Stimulated activated CD4-positive, alpha-beta T cell treated with anti-CD3 and anti-CD28 coated beads, Interleukin-4, amount 100 ng/mL, for 48 hours (primary cell): ENCODE results near the gene CADPS.

Experiments used
- DNase-seq, 2 donors: peaks; one replicate each; pipeline ENCODE4 v3.0.0-alpha.2; 2020; ENCODE audit warnings: low read depth in 2 of 2

Gene CADPS

GRCh38 chr3:62638316-62638715, 236.9 kb downstream of the CADPS start:
- no peak for DNase-seq

DNA sequence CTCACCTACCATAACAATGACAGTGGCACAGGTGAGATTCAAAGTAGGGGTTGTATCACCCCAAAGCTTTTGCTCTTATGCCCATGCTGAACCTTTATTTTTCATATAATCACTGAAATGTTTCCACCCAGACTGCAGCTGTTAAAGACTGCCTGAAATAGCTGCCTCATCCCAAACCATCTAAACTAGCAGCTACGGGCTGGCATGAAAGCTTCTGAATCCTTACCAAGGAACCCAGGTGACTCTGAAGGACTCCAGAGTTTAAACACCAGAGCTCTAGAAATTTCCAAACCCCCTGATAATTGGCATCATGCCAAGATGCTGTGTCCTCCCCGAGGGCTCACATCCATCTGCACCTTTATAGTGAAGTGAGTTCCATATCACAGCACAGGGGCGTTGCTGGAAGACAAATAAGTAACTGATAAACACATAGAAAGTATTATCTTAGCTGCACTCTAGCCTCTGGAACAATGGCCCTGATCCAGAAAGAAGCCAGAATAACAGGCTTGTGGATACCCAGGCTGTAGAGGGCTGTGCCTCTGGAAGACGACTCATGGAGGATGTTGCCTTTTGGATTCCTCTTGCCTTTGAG, 238.9 kb downstream of the CADPS start:
- no peak for DNase-seq

DNA sequence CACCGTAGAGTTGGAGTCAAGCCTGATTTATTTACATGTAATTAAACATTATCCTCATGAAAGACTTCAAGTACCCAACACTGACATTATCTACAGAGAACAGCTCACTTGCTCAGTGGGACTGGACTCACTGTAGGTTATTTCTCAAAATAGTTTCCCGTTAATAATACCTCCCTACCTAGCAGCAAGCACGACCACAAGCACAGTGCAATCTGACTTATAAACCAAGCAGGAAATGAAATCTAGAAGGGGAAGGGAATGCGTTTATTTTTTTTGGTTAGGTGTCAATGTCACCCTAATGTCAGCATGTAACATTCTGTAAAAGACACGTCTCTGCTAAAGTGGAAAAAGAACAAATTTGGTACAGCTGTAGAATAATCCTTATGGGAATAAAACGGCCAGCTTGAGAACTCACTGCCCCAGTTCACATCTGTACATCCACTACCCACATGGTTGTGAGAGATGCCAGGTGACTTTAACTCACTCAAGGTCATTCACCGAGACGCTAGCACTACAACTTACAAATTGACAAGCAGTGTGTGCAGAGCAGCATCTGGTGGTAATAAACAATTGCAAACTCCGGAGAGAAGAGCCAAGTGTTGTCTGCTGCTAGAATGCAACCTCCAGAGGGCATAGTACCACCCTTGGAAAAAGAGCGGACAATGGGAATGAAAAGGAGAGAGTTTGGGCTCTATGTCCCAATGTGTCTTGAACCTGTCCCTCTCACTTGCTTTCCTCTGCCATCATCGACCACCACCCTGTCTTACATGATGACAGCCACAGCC, 242.5 kb downstream of the CADPS start:
- DNase-seq = no peak

- DNase-seq = no peak
These were observed 243.7 kb downstream of the CADPS start for GRCh38 chr3:62631488-62631887.

DNA sequence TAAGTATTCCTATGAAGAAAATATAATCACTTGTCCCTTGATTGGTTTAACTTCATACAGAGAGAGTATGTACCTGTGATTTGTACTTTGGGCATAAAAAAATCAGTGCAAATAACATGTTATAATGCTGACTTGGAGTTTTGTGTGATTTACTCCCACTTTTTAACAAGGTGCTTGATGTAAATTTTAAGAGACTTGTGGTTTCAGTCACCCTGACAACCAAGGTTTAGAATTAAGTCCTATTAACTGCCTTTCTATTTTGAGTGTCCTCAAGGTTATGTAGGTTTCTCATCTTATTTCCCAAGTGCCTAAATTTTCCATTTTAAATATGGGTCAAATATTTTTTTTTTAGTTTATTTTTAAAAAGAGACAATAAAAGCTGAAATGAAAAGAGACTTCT, 244.6 kb downstream of the CADPS start:
- DNase-seq = no peak

DNA sequence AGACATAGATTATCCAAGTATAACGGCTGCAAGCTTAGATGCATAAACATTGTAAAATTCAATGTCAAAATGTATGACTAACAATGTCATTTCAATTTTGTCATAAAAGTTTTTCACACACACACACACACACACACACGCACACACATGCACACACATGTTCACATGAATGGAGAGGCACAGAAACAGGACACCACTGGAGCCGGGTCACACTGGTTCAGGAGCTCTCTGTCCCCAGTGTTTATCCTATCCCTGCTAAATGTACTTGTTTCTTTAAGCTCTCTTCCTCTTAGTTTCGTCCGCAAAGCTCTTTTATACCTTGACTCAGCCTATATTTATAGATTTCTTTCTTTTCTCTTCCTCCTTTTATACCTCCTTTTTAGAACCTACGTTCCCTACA, 249.9 kb downstream of the CADPS start:
- DNase-seq = no peak

GRCh38 chr3:62624185-62624584, 251.0 kb downstream of the CADPS start:
- no peak for DNase-seq

DNA sequence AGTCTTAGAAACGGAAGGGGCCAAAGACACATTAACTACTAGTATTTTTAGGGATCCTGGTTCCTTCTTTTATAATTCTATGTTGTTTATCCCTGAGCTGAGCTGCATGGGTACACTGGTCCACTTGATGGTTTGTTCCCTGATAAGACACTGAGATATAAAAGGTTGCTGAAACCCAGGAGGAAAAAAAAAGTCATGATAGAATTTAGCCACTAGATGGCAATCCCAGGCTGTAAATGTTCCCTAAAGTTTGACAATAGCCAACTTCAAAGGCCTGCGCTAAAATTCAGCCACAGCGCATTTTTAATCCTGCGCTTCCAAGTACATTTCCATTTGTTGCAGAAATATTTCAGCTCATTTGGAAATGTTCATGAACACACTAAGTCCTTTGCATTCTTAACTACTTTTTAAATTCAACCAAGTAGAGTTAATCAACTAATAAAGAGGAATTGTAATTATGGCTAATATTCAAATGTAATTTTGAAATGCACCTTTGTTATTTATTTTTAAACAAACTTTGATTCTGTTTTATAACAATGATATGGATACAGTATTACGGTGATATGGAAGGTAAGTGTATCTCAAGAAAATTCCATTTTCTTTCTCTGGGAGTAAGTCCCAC, 252.6 kb downstream of the CADPS start:
- DNase-seq = no peak

- DNase-seq = no peak
These were observed 253.3 kb downstream of the CADPS start for GRCh38 chr3:62621925-62622324.

DNA sequence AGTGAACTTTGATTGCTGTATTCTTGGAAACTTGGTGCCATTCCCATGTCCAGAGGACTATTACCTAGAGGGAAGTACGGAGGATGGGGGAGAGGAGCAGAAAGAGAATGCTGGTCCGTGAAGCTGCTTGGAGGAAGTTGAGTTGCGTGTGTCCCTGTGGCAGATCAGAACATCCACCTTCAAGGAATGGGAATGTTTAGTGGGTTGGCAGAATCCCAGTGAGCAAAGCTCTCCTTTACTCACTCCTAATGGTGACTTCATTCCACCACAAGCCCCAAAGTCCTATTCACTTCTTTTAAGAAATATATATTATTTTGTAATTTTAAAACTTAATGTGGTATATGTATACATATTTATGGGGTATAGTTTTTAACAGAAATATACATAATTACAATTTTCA, 254.0 kb downstream of the CADPS start:
- DNase-seq = no peak

DNA sequence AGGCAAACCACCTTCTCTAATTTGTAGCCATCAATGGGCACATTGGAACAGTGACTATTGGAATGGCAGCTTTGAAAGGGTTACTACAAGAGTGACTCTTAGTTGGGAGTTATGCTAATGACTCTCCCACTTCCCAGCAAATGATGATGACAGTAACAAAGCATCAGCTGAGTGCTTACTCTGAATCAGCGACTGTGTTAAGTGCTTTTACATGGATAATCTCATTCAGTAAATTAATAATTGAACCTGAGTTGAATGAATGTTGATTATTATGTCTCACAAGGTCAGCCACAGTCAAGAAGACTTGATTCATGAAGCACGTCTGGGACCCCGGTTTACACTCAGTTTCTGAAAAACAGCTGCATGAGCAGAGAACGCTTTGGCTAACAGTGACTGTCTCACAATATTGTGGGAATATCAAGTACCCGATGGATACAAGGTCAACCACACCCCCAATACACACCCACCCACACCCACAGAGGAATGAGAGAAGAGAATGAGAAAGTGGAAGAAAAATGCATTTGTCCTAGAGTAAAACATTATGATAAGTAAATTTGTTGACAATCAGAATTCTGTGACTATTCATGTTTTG, 259.9 kb downstream of the CADPS start:
- DNase-seq = no peak

- DNase-seq = no peak
These were observed 260.7 kb downstream of the CADPS start for GRCh38 chr3:62614527-62614926.

DNA sequence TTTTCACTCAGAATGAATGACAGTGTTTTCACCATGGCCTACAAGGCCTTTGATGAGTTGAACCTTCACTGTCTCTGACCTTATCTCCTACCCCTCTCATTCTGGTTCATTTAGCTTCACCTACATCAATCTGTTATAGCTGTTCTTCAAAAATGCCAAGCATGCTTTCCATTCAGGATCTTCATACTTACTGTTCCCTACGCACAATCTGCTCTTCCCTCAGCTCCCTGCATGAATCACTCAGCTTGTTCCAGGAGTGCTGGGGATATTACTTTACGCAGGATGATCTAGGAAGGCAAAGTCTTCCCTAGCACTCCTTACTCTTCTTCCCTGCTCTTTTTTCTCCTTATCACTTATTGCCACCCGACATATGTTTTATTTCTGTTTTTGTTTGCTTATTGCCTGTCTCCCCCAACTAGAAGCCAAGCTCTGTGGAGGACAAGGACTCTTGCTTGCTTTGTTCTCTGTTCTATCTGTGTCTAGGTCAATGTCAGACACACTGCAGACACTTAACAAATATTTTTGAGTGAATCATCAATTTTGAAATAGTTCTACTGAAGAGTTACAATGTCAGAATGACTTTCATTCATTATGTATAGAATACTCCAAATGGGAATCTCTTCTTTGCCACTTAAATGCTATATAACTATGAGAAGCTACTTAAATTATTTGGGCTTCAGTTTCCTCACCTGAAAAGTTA, 263.5 kb downstream of the CADPS start:
- no peak for DNase-seq

GRCh38 chr3:62607287-62608029, 267.8 kb downstream of the CADPS start:
- DNase-seq = no peak

DNA sequence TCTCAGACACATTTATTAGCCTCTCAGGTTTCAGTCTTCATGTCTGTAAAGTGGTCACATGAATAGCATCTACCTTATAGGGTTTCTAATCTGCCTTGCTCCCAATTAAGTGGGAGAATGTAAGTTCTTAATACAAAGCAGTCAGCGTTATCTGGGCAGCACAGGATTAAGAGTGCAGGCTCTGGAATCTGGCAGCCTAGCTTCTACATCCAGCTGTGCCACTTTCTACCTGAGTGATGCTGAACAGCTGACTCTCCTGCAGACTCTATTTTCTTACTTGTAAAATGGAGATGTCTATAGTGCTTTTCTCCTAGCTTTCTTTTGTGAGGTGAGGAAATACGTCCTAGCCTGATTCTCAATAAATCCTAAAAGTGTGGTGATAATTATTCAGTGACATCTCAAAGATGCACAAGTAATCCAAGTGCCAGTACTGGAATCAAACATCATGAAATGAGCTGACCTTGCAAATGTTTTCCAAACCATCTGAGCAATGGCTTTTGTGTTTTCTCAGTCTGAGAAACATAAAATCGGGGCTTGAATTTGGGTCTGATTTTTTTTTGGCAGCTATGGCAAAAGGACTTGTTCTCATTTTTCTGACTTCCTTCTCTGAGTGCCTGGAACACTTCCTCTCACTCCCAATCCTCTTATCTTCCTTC, 269.7 kb downstream of the CADPS start:
- DNase-seq = no peak

GRCh38 chr3:62604751-62605351, 270.4 kb downstream of the CADPS start:
- no peak for DNase-seq

DNA sequence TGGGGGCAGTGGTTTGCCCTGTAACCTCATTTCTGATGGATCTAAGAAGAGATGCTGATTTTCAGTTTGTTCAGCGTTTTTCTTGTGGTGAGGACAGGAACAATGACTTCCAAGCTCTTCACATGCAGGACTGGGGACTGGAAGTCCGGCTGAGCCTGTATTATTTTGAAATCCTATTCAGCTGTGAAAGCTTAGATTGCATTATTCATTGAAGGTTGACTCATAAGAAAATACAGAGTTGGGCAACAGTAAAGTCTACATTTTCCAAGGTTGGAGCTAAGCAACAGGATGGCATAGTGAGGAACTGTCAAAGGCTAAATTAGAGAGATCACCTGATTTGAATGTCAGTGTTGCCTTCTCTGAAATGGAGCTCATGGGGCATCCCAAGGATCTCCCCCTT, 270.9 kb downstream of the CADPS start:
- DNase-seq = no peak

- DNase-seq = no peak
These were observed 272.2 kb downstream of the CADPS start for GRCh38 chr3:62602987-62603386.

- DNase-seq = no peak
These were observed 273.0 kb downstream of the CADPS start for GRCh38 chr3:62602129-62602770.
